ENCODE results near the gene NR2C2AP.
A peak's percentile ranks its signal among the peaks of the same experiment; 100 is the strongest.
"Not testable (repeated sequence)": the region's sequence is repeated elsewhere in the genome, so short reads cannot be mapped to it uniquely, and the experiment has no call there.

The NR2C2AP gene

DNA sequence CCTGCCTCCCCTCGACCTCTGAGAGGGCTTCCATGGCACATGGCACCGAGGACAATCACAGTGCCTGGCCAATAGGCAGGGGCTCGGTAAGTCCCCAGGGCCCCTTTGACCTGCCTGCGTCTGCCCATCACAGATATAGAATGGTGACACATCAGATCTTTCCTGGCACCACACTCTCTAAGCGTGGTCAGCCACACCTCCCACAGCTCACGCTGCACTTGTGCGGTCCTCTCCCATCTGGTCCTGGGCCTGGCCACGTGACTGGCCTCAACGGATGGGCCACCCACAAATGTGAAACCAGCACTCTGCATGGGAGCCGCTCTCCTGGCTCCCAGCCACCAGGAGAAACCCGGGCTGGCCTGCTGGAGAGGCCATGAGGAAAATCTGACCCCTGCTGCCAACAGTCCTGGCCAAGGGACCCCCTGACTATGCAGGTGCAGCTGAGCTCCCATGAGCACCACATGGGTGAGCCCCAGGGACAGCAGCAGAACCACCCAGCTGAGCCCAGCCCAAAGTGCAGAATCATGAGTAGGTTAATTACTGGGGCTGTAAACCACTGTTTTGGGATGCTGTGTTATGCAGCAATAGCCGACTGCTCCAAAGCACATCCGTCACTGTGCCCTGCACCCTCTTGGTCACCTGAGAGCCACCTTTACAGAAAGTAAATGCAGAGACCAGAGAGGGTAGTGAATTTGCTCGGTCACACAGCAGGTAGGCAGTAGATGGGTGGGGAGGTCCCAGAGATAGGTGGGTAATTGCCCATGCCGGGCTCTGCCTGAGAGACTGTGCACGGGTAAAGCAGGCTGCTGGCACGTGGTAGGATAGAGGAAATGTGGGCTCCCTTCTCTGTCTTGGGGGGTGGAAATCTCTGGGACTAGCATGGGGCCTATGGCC lies 23.4 kb downstream of the NR2C2AP start:
- DNase-seq = no peak

DNA sequence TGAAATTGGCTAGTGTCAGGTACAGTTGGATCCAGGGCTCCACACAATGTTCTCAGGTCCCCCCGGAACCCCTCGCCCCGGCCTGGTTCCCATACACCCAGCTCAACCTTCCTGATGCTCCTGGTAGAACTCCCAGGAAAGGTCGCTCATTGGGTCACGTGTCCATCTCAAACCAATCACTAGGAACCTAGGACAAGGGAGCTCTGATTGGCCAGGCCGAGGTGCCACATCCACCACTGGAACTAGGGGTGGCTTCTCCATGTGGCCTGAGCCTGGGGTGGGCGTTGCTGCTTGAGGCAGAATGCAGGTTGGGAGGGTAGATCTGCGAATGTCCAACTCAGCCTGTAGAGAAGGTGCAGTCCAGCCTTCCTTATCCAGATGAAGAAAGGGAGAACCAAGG lies 26.3 kb downstream of the NR2C2AP start:
- no peak for DNase-seq

DNA sequence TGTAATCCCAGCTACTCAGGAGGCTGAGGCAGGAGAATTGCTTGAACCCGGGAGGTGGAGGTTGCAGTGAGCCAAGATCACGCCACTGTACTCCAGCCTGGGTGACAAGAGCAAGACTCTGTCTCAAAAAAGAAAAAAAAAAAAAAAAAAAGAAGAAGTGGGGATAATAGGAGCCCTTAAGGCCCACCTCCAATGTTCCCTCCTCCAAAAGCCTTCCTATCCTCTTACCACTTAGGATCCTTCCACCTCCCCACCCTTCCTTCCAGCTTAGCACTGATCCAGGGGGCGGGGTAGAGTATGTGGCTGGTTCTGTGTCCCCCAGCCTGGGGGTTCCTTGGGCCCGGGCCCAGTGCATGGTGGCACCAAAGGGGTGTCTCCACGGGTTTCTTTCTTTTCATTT lies 30.0 kb downstream of the NR2C2AP start:
- DNase-seq = not testable (repeated sequence)

- no peak for DNase-seq
Measured at GRCh38 chr19:19171821-19172532, 31.2 kb downstream of the NR2C2AP start.

GRCh38 chr19:19170873-19171672 lies 32.1 kb downstream of the NR2C2AP start:
- no peak for DNase-seq

DNA sequence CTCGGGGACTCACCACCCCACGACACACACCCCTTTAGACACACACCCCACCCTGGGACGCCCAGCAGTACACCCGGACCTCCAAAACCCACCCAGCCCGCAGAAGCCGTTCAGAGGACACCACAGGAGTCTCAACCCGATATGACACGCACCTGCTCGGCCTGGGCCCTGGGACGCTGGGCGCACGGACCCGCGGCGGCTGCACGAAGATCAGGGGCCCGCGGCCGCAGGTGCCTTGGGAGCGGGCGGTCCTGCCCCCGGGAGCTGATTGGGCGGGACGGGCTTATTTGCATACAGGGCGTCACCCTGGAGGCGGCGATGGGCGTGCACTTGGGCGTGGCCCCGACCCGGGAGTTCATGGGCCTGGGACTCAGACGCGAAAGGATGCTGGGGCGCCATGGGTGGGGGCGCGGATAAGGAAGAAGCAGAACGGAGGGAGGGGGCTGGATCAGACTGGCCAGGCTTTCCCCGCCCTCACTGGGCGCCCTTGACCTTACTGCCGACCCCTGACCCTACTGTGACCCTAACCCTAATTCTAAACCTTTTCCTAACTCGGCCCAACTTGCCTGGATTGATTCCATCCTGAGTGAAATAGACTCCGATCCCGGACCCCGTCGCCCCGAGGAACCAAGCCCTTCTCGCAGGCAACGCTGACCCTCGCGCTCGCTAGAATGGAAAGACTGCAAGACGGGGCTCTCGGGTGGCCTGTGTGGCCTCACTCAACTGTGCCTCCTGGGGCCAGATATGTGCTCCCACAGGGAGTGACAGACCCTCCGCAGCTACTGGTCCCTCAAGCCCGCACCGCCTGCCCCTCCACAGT lies 33.0 kb downstream of the NR2C2AP start, which contains the start of gene MEF2B:
TSS of gene MEF2B (minus strand) at position 211 of the 820 bp plus-strand sequence. CDS start 19,528 bp downstream, outside the sequence.
- DNase-seq = peak; percentile 66

DNA sequence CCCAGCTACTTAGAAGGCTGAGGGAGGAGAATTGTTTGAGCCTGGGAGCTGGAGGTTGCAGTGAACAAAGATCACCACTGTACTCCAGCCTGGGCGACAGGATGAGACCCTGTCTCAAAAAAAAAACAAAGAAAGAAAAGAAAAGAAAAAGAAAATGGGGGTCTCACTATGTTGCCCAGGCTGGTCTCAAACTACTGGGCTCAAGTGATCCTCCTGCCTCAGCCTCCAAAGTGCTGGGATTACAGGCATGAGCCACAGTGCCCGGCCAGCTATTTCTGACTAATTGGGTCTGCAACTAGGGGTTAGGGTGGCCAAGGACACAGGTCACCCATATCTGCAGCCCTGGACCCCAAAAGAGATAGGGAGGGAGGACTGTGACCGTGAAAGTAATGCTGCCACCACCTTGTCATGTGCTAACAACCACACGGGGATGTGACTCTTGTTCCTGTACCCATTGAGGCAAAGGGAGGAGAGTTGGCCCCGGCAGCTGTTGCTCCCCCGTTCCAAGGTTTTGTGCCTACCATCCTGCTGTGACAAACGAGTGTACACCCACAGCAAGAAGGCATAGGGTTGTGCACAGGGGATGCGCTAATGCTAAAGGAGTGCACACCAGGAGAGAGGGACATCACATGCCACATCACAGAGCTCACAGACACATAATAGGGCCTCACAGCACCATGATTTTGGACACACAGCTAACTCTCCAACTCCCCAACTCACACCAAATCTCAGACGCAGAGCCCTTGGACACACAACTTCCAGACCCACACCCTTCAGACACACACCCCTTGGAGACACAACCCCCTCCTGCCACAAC lies 33.8 kb downstream of the NR2C2AP start:
- DNase-seq = no peak

GRCh38 chr19:19167612-19168011 lies 35.6 kb downstream of the NR2C2AP start:
- no peak for DNase-seq

DNA sequence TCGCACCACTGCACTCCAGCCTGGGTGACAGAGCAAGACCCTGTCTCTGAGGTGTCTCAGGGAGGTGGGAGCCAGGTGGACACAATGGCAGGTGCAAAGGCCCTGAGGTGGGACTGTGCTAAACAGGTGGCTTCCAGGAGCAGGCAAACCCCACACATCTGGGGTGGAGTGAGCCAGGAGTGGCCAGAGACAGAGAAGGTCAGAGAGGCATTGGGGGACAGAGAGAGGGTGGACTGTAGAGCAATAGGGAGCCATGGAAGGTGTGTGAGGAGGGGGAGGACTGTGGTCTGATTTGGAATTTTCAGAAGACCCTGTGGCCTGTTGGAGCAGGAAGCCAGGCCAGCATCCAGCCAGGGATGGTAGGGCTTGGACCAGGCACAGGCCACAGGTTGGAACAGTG lies 37.8 kb downstream of the NR2C2AP start:
- DNase-seq = no peak

GRCh38 chr19:19162495-19162894 lies 40.7 kb downstream of the NR2C2AP start:
- DNase-seq = no peak

- DNase-seq = no peak
Measured at GRCh38 chr19:19160461-19161035, 42.7 kb downstream of the NR2C2AP start.

DNA sequence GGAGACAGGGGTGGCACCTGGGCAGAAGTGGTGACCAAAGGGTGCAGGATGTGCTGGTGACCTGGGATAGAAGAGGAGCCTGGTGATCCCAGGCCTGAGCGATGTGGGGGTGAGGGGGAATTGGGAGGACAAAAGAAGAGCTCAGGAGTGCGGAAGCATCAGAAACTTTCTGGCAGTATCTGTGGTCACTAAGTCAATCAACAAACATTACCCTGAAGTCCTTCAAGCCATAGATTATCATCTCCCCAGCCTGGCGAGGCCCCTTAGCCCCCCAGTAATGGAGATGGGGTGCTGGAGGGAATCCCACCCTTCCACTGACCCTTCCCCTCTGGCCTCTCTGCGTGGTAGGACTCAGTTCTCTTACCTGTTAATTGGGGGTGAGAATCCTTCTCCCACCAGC lies 43.7 kb downstream of the NR2C2AP start:
- DNase-seq = no peak

GRCh38 chr19:19157808-19158207 lies 45.4 kb downstream of the NR2C2AP start:
- no peak for DNase-seq

DNA sequence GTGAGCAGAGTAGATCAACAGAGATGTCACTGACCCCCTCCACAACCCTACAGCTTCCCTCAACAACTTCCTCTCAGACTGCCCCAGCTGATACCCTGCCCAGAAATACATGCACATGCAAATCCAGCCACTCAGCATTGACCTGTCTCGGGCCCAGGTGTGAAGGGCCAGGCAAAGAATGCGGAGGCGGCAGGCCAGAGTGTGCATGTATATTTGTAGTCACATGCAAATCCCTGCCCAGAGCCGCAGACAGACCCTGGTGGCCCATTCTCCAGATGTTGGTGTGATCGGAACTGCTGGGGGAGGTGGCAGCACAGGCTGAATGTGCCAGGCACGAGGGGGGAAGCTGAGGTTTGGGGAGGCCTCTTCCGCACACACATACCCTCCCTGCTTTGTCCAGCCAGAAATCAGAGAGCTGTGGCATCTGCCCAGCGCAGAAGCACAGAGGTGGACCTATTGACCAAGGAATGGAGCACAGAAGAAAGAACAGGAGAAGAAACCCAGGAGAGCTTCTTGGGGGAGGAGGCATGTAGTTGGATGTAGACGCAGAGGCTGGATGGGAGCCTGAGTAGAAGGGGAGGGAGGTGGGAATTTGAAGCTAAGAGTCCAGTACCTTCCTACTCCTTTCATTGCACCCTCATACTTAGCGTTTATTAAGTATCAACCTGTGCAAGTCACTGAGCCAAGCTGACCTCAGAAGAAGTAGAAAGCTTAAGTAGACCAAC lies 47.6 kb downstream of the NR2C2AP start:
- DNase-seq = no peak

- no peak for DNase-seq
Measured at GRCh38 chr19:19154768-19155494, 48.3 kb downstream of the NR2C2AP start.

GRCh38 chr19:19152668-19153384 lies 50.4 kb downstream of the NR2C2AP start:
- DNase-seq = no peak

DNA sequence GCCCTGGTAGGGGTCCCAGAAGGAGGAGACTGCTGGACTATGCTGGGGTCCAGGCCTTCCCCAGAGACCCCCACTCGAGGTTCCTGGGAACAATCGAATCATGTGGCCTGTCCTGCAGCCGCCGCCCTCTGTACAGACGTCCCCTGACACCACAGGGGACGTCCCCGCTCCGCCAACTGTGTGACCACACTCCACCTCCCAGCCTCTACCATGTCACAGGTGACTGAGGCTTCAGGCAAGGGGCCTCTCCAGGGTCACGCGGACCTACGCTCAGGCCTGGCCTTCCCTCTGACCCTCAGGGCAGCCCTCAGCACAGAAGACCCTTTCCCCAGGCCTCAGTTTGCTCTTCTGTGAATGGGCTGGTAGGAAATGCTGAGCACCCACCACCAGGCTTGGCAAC lies 51.8 kb downstream of the NR2C2AP start:
- DNase-seq = no peak
